LoVo (cell line): Measurements from ENCODE around the gene JPH2.
A peak's percentile ranks its signal among the peaks of the same experiment; 100 is the strongest.

Source experiments
- DNase-seq: peaks from one replicate; pipeline ENCODE4 v3.0.0-alpha.2; 2016; ENCODE audit warnings: low spot score

The JPH2 gene

DNA sequence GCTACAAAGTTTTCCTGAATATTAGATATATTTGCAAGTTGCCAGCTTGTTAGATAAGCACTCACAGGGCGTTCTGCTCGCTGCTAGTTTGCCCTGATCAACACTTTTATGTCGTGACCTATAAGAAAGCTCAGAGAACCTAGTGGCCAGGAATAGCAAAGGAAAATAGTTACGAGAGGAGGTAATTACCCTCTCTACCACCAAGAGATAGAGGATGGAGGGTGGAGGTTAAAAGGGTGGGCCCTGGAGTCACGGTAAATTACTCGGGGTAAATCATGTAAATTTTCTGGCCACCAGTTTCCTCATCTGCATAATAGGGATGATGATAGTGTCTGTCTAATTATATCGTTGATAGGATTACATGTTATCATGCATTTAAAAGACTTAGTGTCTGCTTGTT is 87.2 kb downstream of the JPH2 start:
- DNase-seq: no peak

DNA sequence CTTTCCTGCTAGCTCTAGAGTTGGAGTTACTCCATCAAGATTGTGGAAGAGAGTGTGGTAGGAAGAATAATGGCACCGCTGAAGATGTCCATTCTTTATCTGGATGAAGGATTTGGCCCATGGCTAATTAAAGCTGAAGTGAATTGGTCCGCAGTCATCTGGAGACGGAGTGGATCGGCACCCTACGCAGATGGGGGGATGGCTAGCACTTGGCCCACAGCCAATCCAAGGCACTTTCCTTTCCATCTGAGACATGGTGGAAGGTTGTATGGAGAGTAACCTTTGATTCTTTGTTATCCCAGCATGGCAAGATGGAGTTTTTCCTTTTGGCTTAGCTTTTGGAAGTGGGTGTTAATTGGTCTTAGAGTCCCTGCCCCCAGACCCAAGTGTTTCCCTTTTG is 88.3 kb downstream of the JPH2 start:
- DNase-seq: no peak

DNA sequence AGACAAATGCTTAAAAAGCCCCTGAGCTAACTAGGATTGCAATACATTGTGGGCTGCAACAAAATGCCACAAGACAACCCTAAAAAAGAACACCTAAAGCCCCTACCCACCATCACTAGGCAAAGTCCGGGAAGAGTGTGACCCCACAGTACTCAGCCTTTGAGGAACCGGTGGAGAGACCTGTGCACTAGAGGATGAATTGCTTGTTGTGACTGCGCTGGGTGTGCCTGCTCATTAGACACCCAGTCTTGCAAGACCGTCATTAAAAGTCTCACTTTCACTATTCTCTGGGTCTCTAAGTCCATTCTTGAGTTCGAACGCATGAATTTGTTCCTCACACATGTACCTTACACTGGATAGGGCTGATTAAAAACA is 88.7 kb downstream of the JPH2 start:
- no peak for DNase-seq

- DNase-seq: peak; percentile 25
Observed at GRCh38 chr20:44097521-44098255, 89.3 kb downstream of the JPH2 start.

DNA sequence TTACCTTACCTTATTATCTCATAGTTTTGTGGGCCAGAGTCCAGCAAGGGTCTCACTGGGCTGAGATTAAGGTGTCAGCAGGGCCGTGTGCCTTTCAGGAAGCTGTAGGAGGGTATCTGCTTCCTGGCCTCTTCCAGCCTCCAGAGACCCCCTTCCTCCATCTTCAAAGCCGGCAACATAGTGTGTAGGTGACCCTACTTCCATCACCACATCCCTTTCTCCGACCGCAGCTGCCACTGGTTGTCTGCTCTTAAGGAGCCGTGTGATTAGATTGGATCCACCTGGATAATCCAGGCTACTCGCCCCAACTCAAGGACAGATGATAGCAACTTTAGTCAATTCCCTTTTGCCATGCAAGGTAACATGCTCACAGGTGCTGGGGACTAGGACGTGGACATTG is 91.2 kb downstream of the JPH2 start:
- no peak for DNase-seq

DNA sequence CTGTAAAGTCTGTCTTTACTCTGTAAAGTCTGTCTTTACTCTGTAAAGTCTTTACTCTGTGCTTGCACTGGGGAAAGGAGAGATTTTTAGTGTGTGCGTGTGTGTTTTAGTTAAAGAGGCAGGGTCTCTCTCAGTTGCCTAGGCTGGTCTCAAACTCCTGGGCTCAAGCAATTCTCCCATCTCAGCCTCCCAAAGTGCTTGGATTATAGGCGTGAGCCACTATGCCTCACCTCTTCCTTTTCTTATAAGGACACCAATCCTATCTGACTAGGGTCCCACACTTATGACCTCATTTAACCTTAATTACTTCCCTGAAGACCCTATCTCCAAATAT is 93.8 kb downstream of the JPH2 start:
- DNase-seq: no peak

DNA sequence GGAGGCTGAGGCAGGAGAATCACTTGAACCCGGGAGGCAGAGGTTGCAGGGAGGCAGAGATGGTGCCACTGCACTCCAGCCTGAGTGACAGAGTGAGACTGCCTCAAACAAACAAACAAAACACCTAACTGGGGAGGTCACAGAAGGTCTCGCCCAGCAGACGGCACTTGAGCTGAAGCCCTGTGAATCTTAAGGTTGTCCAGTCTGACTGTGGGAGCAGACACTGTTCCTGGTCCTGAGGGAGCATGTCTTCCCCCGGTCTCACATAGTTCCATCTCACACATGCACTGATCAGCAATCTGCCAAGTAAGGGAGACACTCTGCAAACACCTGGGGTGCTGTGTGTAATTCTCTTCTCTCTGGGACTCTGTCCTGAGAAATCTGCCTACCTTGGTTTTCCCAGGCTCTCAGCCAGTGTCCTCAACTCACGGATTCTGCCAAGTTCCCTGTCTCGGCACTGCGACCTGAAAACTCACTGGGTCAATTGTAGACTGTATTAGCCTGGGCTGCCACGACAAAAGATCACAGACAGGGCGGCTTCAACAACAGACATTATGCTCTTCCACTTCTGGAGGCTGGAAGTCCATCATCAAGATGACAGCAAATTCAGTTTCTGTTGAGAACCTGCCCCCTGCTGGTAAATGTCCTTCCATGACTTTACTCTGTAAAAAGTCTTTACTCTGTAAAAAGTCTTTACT is 94.3 kb downstream of the JPH2 start:
- peak; percentile 29 for DNase-seq

DNA sequence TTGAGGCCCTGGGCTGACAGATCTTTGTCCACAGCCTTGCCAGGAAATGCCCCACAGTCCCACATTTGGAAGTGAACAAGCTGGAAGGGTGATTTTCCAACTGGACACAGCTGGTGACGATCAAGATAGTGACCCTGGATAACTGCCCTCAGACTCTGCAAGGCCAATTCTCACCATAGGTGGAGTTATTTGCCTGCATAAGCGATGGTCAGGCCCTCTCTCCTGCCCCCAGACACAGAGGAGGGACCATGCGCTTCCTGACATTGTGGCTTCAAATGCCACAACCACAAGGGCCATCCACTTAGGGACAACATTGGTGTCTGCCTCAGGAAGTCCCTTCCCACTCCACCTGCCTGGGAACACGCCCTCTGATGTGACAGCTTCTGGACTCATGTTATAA is 96.0 kb downstream of the JPH2 start:
- no peak for DNase-seq

DNA sequence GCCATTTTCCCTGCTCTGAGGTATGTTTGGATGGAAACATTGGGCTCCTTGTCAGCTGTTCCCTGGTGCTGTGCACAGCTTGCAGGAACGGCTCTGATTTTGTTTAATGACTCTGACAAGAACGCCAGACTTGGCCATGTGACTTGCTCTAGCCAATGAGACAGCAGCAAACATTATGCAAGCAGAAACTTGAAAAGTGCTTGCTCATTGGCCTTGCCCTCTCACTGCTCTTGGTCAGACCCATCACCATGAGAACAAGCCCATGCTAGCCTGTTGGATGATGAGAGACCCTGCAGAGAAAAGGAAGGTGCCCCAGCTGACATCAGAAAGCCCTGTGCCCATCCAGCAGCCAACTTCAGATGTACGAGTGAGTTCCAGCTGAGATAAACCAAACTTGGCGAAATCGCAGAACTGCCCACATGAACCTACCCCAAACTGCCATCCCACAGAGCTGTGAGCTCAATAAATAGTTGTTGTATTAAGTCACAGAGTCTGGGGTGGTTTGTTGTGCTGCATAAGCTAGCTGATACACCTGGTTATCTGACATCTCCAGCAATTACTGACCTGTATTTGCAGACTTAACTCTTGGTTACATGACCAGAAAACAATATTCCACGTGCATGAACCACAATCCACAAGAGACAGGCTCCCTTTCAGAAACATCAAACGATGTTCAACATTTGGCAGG is 96.9 kb downstream of the JPH2 start:
- no peak for DNase-seq

GRCh38 chr20:44087857-44088120 is 99.2 kb downstream of the JPH2 start:
- no peak for DNase-seq

- no peak for DNase-seq
Observed at GRCh38 chr20:44087051-44087856, 99.7 kb downstream of the JPH2 start.

DNA sequence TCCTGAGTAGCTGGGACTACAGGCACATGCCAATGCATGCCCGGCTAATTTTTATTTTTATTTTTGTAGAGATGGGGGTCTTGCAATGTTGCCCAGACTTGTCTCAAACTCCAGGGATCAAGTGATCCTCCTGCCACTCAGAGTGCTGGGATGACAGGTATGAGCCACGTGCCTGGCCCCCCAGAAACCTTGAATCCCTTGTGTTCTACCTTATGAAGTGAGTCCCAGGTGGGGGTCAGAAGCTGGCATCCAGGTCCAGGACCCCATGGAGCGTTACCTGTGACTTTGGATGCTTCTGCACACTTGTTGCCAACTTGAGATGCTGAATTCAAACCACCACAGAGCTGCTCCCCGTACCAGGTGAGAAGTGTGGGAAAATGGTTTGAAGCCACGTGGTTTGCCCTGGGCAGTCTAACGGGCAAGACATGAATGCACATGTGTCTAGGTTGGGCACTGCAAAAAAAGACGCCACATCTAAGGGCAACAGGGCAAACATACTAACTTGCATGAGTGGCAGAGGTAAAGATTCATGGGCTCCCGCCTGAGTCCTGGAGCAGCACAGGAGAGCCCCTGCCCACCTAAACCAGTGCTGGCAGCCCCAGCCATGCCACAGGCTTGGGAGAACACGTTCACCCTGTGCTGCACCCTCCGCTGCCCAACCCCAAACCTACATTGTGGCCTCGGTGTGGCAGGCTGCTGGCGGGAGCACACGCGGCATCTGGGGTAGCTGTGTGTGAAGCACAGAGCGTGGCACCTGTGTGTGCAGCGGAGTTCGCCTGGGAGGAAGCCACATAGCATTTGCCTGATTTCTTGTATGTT is 101.2 kb downstream of the JPH2 start:
- DNase-seq: no peak

DNA sequence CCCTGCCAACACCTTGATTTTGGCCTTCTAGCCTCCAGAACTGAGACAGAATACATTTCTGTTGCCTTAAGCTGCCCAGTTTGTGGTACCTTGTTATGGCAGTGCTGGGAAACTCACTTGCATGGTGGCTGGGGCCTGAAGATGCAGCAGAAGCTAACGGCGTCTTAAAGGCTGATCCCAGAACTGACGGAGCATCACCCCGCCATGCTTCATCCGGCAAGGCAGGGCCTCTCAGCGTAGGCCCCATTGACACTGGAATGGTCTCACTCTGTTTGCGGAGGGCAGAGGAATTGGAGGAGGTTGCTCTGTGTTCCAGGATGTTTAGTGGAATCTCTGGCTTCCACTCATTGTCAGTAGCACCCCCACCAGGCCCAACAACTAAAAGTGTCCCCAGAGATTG is 102.1 kb downstream of the JPH2 start:
- no peak for DNase-seq

- DNase-seq: no peak
Observed at GRCh38 chr20:44084439-44084838, 102.5 kb downstream of the JPH2 start.

DNA sequence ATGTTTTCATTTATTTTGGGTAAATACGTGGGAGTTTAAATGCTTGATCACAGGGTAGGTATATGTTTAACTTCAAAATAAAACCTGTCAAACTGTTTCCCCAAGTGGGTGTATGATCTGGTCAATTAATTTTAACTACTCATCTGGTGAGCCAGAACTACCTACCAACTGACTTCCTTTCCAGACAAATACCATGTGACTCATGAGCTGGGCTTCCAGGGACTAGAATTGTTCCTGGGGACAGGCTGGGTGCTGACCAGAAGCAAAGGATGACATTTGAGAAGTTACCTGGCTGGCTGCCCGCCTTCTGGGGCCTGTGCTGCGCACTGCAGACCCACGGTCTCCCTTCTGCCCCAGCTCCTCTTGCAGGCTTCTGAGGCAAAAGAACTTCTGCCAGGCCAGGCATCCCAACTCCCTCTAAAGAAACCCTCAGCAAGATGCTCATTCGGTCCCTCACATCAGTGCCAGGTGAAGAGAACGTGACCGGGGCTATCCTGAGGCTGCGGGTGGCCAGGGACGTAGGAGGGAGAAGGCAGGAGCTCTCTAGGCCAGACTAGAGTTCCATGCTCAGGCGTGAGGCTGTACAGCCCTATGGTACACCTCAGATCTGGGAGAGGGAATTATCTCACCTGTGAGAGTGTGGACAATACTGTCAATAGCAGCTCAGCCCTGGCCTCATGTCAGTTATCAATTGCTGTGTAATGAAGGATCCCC is 103.6 kb downstream of the JPH2 start:
- no peak for DNase-seq

GRCh38 chr20:44081888-44082287 is 105.1 kb downstream of the JPH2 start:
- DNase-seq: no peak

- no peak for DNase-seq
Observed at GRCh38 chr20:44081476-44081875, 105.5 kb downstream of the JPH2 start.

GRCh38 chr20:44080646-44081267 is 106.2 kb downstream of the JPH2 start:
- DNase-seq: peak; percentile 80

DNA sequence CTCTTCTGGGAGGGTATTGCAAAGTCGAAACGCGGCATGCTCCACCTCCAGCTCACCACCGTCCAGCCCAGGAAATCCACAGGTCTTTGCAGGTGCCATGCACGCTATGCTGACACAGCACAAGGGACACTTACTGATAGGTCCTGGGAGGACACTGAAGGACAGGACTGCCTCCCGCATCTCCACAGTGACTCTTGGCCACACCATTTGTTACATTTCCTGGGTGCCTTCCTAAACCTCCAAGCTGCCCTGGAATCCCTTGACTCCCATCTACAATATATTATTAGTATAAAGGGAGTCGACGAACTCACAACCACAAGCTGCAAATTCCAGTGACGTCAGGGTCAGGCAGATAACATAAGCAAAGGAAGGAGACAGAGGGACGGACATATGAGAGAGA is 106.9 kb downstream of the JPH2 start:
- DNase-seq: no peak

DNA sequence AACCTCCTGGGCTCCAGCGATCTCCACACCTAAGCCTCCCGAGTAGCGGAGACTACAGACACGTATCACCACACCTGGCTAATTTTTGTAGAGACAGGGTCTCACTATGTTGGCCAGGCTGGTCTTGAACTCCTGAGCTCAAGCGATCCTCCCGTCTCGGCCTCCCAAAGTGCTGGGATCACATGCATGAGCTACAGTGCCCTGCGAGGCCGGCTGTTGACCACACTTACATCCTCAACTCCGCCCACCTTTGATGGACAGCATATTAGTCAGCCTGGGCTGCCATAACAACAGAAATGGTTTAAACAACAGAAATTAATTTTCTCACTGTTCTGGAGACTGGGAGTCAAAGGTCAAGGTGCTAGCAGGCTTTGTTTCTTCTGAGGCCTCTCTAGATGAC is 107.7 kb downstream of the JPH2 start:
- no peak for DNase-seq

- no peak for DNase-seq
Observed at GRCh38 chr20:44075950-44076232, 111.1 kb downstream of the JPH2 start.
